Measurements from ENCODE around the gene ENAH. TPM values are rescaled to one million over a fixed set of nuclear protein-coding genes. Genes with fewer than 3 reads are reported as not detected.

ENAH gene
- total RNA-seq, 1 experiment from 2014 or later, result 420 TPM

DNA sequence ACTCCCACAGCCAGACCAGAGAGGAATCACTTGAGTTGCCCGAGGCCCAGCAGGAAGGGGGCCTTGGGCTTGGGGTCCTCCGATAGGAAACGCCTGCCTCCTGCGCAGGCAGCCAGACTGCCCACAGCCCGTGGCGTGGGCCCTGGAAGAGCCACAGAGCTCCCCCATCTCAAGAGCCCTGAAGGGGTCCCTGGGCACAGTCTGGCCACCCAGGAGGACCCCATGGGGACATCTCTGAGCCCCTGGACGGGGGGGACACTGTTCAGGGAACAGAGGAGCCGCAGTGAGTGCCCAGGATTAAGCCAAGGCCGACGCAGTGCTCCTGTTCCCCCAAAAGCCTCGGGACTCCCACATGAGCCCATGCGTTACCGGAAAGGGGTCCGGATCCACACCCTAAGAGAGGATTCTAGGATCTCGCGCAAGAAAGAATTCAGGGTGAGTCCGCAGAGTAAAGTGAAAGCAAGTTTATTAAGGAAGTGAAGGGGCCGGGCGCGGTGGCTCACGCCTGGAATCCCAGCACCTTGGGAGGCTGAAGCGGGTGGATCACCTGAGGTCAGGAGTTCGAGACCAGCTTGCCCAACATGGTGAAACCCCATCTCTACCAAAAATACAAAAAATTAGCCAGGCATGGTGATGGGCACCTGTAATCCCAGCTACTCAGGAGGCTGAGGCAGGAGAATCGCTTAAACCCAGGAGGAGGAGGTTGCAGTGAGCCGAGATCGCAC is 187.0 kb downstream of the ENAH start:
- Mint-ChIP-seq H3K27me3 (ENCODE audit: insufficient read depth, unreplicated experiment) (no peaks in the 10 kb centered on the region), H3K4me3 (ENCODE audit: unreplicated experiment) (no peak overlapping the region), H3K4me1 (ENCODE audit: insufficient read depth, unreplicated experiment) (peaks cover 39% of the 10 kb centered on the region), H3K9me3 (ENCODE audit: unreplicated experiment) (no peaks in the 10 kb centered on the region), H3K36me3 (ENCODE audit: insufficient read depth, unreplicated experiment) (no peaks in the 10 kb centered on the region), H3K27ac (ENCODE audit: low read depth, unreplicated experiment) (peak overlapping the region; percentile 37)
- no TSS peak for BruUV-seq (replicated peaks)
- DNase-seq (ENCODE audit: unreplicated experiment), result no peak
- TF ChIP-seq, protein P1, sequence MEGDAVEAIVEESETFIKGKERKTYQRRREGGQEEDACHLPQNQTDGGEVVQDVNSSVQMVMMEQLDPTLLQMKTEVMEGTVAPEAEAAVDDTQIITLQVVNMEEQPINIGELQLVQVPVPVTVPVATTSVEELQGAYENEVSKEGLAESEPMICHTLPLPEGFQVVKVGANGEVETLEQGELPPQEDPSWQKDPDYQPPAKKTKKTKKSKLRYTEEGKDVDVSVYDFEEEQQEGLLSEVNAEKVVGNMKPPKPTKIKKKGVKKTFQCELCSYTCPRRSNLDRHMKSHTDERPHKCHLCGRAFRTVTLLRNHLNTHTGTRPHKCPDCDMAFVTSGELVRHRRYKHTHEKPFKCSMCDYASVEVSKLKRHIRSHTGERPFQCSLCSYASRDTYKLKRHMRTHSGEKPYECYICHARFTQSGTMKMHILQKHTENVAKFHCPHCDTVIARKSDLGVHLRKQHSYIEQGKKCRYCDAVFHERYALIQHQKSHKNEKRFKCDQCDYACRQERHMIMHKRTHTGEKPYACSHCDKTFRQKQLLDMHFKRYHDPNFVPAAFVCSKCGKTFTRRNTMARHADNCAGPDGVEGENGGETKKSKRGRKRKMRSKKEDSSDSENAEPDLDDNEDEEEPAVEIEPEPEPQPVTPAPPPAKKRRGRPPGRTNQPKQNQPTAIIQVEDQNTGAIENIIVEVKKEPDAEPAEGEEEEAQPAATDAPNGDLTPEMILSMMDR (IDR thresholded peaks at IDR 0.05; ENCODE audit: unreplicated experiment), result no peak
- intact Hi-C loops (cut with micrococcal nuclease), result no loop called here
- CTCF ChIA-PET, result interaction anchor here (0.7 to 8.0 kb wide), 9 partner anchors 9 to 599 kb away, joined by 3 to 78 read pairs (median 4); no protein-coding TSS in a partner anchor
- POLR2A ChIA-PET, result interaction anchor here (0.7 to 7.0 kb wide), 9 partner anchors 9 to 416 kb away, joined by 3 to 97 read pairs (median 5); partner anchors contain the start of genes ENAH, LBR, SRP9 and TMEM63A

DNA sequence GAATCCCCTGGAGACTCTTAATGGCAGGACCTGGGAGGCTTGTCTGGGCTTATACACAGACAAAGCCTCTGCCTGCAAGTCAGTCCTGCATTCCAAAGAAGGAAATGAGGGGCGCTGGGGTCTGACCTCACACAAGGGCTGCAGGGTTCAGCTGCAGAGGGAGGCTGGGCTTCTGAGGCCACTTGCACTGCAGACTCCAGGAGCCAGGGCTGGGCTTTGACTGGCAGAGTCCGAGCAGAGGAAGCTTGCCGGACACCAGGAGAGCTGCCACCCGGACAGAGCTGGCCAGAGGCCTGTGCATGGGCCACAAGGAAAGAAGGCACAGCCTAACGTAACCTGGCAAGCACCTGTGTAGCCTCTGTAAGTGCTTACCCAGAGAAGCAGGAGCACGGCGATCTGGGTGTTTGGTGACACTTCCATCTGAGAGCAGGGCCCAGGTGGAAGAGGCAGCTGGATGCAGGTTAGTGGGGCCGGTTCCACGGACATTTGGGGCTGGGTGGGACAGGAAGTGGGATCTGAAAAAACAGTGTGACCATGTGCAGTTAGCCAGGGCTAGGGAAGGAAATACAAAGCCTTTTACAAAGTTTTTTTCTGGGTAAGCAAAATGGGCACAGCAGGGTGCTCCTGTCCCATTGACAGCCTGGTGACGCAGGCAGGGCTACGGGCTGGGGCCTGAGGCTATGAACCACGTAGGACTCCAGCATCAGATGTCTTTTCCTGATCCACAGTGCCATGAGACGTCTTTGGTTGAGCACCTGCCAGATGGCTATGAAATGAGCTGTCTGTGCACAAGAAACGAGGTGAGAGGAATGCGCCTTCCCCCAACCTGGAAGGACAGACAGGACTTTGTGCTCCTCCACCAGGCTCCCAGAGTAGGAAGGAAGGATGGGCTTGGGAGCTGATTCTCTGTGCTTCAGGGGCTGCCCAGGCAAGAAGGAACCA is 187.8 kb downstream of the ENAH start:
- peak; percentile 85 for DNase-seq (ENCODE audit: unreplicated experiment)

DNA sequence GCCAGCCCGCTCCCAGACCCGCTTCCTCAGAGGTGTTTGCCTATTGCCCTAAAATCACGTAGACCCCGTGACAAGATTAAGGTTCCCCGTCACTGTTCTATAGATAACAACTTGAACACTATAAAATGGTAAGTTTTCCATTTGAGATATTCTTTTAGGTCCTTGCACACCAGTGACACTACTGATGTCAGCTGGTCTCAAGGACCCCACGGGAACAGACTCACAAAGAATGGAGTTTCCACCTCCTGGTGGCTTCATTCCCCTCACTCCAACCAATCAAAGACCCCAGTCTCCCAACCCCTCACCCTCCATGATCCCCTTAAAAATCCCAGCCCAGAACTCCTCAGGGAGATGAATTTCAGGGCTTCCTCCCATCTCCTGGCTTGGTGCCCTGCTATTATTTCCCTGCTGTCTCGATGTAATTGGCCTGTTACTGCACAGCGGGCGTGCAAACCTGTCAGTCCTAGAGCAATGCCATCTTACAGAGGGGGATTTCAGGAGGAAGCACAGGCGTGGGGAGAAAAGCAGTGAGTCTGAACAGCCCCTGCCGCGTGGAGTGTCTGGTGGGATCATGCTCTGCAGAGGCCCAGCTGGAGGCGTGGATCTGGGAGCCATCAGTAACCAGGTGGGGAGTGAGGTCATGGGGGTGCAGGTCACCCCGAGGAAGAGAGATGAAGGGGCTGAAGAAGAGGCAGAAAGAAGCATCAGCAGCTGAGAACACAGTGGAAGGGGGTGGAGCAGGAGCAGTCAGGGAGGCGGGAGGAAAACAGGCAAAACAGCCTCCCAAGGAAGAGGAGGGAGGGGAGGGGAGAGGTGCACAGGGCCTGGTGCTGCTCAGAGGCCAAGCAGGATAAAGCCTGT is 190.0 kb downstream of the ENAH start:
- H3K9me3 Mint-ChIP-seq (ENCODE audit: unreplicated experiment), result no peaks in the 10 kb centered on the region
- intact Hi-C loops (cut with micrococcal nuclease), result loop anchor here (5.0 kb wide), 2 partner anchors 36 to 146 kb away; partner anchors contain the start of gene LBR
- peaks cover 68% of the 10 kb centered on the region for H3K4me1 Mint-ChIP-seq (ENCODE audit: insufficient read depth, unreplicated experiment)
- no peak overlapping the region for H3K27ac Mint-ChIP-seq (ENCODE audit: low read depth, unreplicated experiment)
- H3K27me3 Mint-ChIP-seq (ENCODE audit: insufficient read depth, unreplicated experiment), result no peaks in the 10 kb centered on the region
- no peaks in the 10 kb centered on the region for H3K36me3 Mint-ChIP-seq (ENCODE audit: insufficient read depth, unreplicated experiment)
- peak; percentile 72 for DNase-seq (ENCODE audit: unreplicated experiment)
- BruUV-seq (replicated peaks), result no TSS peak
- no peak overlapping the region for H3K4me3 Mint-ChIP-seq (ENCODE audit: unreplicated experiment)
- TF ChIP-seq, protein P1 (IDR thresholded peaks at IDR 0.05; ENCODE audit: unreplicated experiment), result no peak
- CTCF ChIA-PET, result interaction anchor here (0.6 to 8.0 kb wide), 7 partner anchors 12 to 525 kb away, joined by 3 to 78 read pairs (median 7); partner anchors contain the start of gene SRP9
- POLR2A ChIA-PET, result interaction anchor here (0.5 to 7.5 kb wide), 13 partner anchors 8 to 1102 kb away, joined by 3 to 97 read pairs (median 4); partner anchors contain the start of genes LBR and SRP9

More for the DNA sequence above, 187.8 kb downstream of the ENAH start:
- ChIA-PET POLR2A (interaction anchor here (0.7 to 7.5 kb wide), 13 partner anchors 10 to 531 kb away, joined by 3 to 97 read pairs (median 5); partner anchors contain the start of genes ENAH, LBR, SRP9 and TMEM63A), CTCF (interaction anchor here (0.7 to 8.0 kb wide), 12 partner anchors 8 to 658 kb away, joined by 3 to 78 read pairs (median 4); no protein-coding TSS in a partner anchor)
- Mint-ChIP-seq H3K36me3 (ENCODE audit: insufficient read depth, unreplicated experiment) (no peaks in the 10 kb centered on the region), H3K9me3 (ENCODE audit: unreplicated experiment) (no peaks in the 10 kb centered on the region), H3K4me1 (ENCODE audit: insufficient read depth, unreplicated experiment) (peaks cover 47% of the 10 kb centered on the region), H3K4me3 (ENCODE audit: unreplicated experiment) (no peak overlapping the region), H3K27me3 (ENCODE audit: insufficient read depth, unreplicated experiment) (no peaks in the 10 kb centered on the region), H3K27ac (ENCODE audit: low read depth, unreplicated experiment) (peak overlapping the region; percentile 16)
- TF ChIP-seq, protein P1 (IDR thresholded peaks at IDR 0.05; ENCODE audit: unreplicated experiment), result no peak
- BruUV-seq (replicated peaks), result no TSS peak
- intact Hi-C loops (cut with micrococcal nuclease), result loop anchor here (5.0 kb wide), 2 partner anchors 38 to 148 kb away; partner anchors contain the start of gene LBR

Measured in MCF 10A (cell line).